HepG2 (cell line): ENCODE results near the gene TYMS. TPM values are rescaled to one million over a fixed set of nuclear protein-coding genes. Genes with fewer than 3 reads are reported as not detected.

ENCODE experiments used
- ATF7-NPFF ChIP-seq: sonication (generic); formaldehyde crosslinking; IDR thresholded peaks from 2 replicates; pipeline ENCODE4 v1.8.1; 2023; ENCODE audit warnings: mild to moderate bottlenecking, low read depth, missing genetic modification reagents, moderate library complexity
- CHD4 ChIP-seq: fragments of 200-600 bp; sonication (generic); IDR thresholded peaks from 2 replicates; pipeline ENCODE4 v1.7.0; 2017; ENCODE audit warnings: mild to moderate bottlenecking, low read length, borderline replicate concordance
- HNF4A ChIP-seq: sonication (generic); formaldehyde crosslinking; IDR thresholded peaks from 2 replicates; pipeline ENCODE4 v1.4.0; 2020; ENCODE audit warnings: missing genetic modification reagents
- HOXA3 ChIP-seq: sonication (generic); formaldehyde crosslinking; IDR thresholded peaks from 2 replicates; pipeline ENCODE4 v1.5.0; 2020; ENCODE audit warnings: missing genetic modification reagents
- KDM6A ChIP-seq: IDR thresholded peaks from 2 replicates; pipeline ENCODE4 v1.6.1; 2016; ENCODE audit warnings: low read depth
- NRL ChIP-seq: sonication (generic); formaldehyde crosslinking; IDR thresholded peaks from 2 replicates; pipeline ENCODE4 v1.5.0; 2020; ENCODE audit warnings: missing genetic modification reagents, mild to moderate bottlenecking, moderate library complexity, borderline replicate concordance
- PHF20 ChIP-seq: sonication (generic); formaldehyde crosslinking; IDR thresholded peaks from 2 replicates; pipeline ENCODE4 v1.5.0; 2020; ENCODE audit warnings: mild to moderate bottlenecking, missing genetic modification reagents
- RCOR2 ChIP-seq: IDR thresholded peaks from 2 replicates; pipeline ENCODE4 v1.6.1; 2016; ENCODE audit warnings: missing biosample characterization, missing genetic modification reagents
- SRY ChIP-seq: sonication (generic); formaldehyde crosslinking; IDR thresholded peaks from 2 replicates; pipeline ENCODE4 v1.8.0; 2022; ENCODE audit warnings: mild to moderate bottlenecking, missing genetic modification reagents
- TOPORS ChIP-seq: sonication (generic); formaldehyde crosslinking; IDR thresholded peaks from 2 replicates; pipeline ENCODE4 v1.8.0; 2023; ENCODE audit warnings: mild to moderate bottlenecking, missing genetic modification reagents
- YEATS4 ChIP-seq: sonication (generic); formaldehyde crosslinking; IDR thresholded peaks from 2 replicates; pipeline ENCODE4 v1.4.0; 2020; ENCODE audit warnings: missing genetic modification reagents, borderline replicate concordance
- ZBTB38 ChIP-seq: sonication (generic); formaldehyde crosslinking; IDR thresholded peaks from 2 replicates; pipeline ENCODE4 v1.5.1; 2020; ENCODE audit warnings: mild to moderate bottlenecking, missing genetic modification reagents
- ZBTB7B ChIP-seq: sonication (generic); formaldehyde crosslinking; IDR thresholded peaks from 2 replicates; pipeline ENCODE4 v1.4.0; 2020; ENCODE audit warnings: missing genetic modification reagents
- ZNF614 ChIP-seq: IDR thresholded peaks from 2 replicates; pipeline ENCODE4 v1.6.1; 2018; ENCODE audit warnings: missing biosample characterization, missing genetic modification reagents, inconsistent platforms, borderline replicate concordance
- ZNF816 ChIP-seq: sonication (generic); formaldehyde crosslinking; IDR thresholded peaks from 2 replicates; pipeline ENCODE4 v1.8.0; 2022; ENCODE audit warnings: missing genetic modification reagents, mild to moderate bottlenecking, borderline replicate concordance
- ZSCAN29 ChIP-seq: sonication (generic); formaldehyde crosslinking; conservative IDR thresholded peaks from 2 replicates; pipeline ENCODE4 v1.4.0; 2020; ENCODE audit warnings: mild to moderate bottlenecking, missing genetic modification reagents
- polyA plus RNA-seq, 8 experiments: library from polyadenylated mRNA; depleted of rRNA in 3 of 8; stranded (reverse) in 7 of 8; unstranded in 1 of 8; fragments of >200 nt; fragmentation: Illumina TruSeq in 4 of 8; extraction: Trizol in 4 of 8; gene quantifications; 2 replicates each; pipeline versions ENCODE4 v1.2.1 to v1.2.3, GENCODE V29; 2011 to 2016; ENCODE audit warnings: low read depth in 4 of 8, missing spikeins in 1 of 8, mixed read lengths in 1 of 8; ENCODE audit not compliant: insufficient read depth in 1 of 8
- total RNA-seq, 5 experiments: library from RNA; depleted of rRNA; stranded (reverse); fragments of >200 nt; fragmentation: Illumina TruSeq; extraction: Trizol; gene quantifications; 2 replicates each; pipeline ENCODE4 v1.2.3, GENCODE V29; 2016; ENCODE audit warnings: low read depth in 1 of 5
- TF ChIP-seq, protein P1 (sequence below): sonication (generic); formaldehyde crosslinking; IDR thresholded peaks from 2 replicates; pipeline ENCODE4 v1.4.0; 2020; ENCODE audit warnings: mild to moderate bottlenecking, missing genetic modification reagents
- TF ChIP-seq, protein P2 (sequence below): sonication (generic); formaldehyde crosslinking; IDR thresholded peaks from 2 replicates; pipeline ENCODE4 v1.5.1; 2020; ENCODE audit warnings: missing genetic modification reagents, mild to moderate bottlenecking, borderline replicate concordance
- TF ChIP-seq, protein P3 (sequence below), 2 experiments: fragments of 450-650 bp in 1 of 2; sonication (generic) in 1 of 2; formaldehyde crosslinking in 1 of 2; IDR thresholded peaks; 2 replicates each; pipeline versions ENCODE4 v1.6.1 to v1.8.0; 2016 to 2022; ENCODE audit warnings: antibody characterized with exemption in 1 of 2, mild to moderate bottlenecking in 1 of 2, missing genetic modification reagents in 1 of 2

TYMS gene
- total and polyA plus RNA-seq, 2 of the 13 experiments (the other 11 are each of a cell fraction or from before 2014, with no cell fraction given), result 80.1 to 106 TPM

DNA sequence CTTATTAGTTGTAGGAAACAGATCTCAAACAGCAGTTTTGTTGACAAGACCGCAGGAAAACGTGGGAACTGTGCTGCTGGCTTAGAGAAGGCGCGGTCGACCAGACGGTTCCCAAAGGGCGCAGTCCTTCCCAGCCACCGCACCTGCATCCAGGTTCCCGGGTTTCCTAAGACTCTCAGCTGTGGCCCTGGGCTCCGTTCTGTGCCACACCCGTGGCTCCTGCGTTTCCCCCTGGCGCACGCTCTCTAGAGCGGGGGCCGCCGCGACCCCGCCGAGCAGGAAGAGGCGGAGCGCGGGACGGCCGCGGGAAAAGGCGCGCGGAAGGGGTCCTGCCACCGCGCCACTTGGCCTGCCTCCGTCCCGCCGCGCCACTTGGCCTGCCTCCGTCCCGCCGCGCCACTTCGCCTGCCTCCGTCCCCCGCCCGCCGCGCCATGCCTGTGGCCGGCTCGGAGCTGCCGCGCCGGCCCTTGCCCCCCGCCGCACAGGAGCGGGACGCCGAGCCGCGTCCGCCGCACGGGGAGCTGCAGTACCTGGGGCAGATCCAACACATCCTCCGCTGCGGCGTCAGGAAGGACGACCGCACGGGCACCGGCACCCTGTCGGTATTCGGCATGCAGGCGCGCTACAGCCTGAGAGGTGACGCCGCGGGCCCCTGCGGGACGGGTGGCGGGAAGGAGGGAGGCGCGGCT is at the start of gene TYMS (continued):
- TF ChIP-seq ZBTB7B (CRISPR knock-in tag) (peak; percentile 66), KDM6A (CRISPR knock-in tag) (no peak), CHD4 (no peak), ZNF614 (0 out of 2 replicates have a peak, but pooled peaks have one; percentile 19), ATF7-NPFF (CRISPR knock-in tag) (peak; percentile 27; the same call in 1 of the 2 replicates), PHF20 (peak; percentile 57; the same call in 1 of the 2 replicates), ZNF816 (no peak), YEATS4 (peak; percentile 71), NRL (CRISPR knock-in tag) (no peak), HOXA3 (peak; percentile 76), ZBTB38 (CRISPR knock-in tag) (no peak; the same call in 1 of the 2 replicates), HNF4A (CRISPR knock-in tag) (no peak), SRY (CRISPR knock-in tag) (peak; percentile 46), ZSCAN29 (CRISPR knock-in tag) (0 out of 2 replicates have a peak, but pooled peaks have one; percentile 17), TOPORS (0 out of 2 replicates have a peak, but pooled peaks have one; percentile 63), RCOR2 (no peak)
- TF ChIP-seq, protein P1, sequence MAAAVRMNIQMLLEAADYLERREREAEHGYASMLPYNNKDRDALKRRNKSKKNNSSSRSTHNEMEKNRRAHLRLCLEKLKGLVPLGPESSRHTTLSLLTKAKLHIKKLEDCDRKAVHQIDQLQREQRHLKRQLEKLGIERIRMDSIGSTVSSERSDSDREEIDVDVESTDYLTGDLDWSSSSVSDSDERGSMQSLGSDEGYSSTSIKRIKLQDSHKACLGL (CRISPR knock-in tag), result no peak; the same call in 1 of the 2 replicates
- TF ChIP-seq, protein P2, sequence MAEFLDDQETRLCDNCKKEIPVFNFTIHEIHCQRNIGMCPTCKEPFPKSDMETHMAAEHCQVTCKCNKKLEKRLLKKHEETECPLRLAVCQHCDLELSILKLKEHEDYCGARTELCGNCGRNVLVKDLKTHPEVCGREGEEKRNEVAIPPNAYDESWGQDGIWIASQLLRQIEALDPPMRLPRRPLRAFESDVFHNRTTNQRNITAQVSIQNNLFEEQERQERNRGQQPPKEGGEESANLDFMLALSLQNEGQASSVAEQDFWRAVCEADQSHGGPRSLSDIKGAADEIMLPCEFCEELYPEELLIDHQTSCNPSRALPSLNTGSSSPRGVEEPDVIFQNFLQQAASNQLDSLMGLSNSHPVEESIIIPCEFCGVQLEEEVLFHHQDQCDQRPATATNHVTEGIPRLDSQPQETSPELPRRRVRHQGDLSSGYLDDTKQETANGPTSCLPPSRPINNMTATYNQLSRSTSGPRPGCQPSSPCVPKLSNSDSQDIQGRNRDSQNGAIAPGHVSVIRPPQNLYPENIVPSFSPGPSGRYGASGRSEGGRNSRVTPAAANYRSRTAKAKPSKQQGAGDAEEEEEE (CRISPR knock-in tag), result no peak
- TF ChIP-seq, protein P3, sequence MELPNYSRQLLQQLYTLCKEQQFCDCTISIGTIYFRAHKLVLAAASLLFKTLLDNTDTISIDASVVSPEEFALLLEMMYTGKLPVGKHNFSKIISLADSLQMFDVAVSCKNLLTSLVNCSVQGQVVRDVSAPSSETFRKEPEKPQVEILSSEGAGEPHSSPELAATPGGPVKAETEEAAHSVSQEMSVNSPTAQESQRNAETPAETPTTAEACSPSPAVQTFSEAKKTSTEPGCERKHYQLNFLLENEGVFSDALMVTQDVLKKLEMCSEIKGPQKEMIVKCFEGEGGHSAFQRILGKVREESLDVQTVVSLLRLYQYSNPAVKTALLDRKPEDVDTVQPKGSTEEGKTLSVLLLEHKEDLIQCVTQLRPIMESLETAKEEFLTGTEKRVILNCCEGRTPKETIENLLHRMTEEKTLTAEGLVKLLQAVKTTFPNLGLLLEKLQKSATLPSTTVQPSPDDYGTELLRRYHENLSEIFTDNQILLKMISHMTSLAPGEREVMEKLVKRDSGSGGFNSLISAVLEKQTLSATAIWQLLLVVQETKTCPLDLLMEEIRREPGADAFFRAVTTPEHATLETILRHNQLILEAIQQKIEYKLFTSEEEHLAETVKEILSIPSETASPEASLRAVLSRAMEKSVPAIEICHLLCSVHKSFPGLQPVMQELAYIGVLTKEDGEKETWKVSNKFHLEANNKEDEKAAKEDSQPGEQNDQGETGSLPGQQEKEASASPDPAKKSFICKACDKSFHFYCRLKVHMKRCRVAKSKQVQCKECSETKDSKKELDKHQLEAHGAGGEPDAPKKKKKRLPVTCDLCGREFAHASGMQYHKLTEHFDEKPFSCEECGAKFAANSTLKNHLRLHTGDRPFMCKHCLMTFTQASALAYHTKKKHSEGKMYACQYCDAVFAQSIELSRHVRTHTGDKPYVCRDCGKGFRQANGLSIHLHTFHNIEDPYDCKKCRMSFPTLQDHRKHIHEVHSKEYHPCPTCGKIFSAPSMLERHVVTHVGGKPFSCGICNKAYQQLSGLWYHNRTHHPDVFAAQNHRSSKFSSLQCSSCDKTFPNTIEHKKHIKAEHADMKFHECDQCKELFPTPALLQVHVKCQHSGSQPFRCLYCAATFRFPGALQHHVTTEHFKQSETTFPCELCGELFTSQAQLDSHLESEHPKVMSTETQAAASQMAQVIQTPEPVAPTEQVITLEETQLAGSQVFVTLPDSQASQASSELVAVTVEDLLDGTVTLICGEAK (IDR thresholded peaks at IDR 0.05), result no peak
- TF ChIP-seq, protein P3 (CRISPR knock-in tag; IDR thresholded peaks at IDR 0.05), result no peak
